ENCODE results near the gene TTLL9. TPM values are rescaled to one million over a fixed set of nuclear protein-coding genes. Genes with fewer than 3 reads are reported as not detected.

TTLL9 gene
- total RNA-seq, 2 donors from 2014 or later = not detected

- ATAC-seq = peak in 1 of 2 donors; percentile 4
- Mint-ChIP-seq H3K9me3 (no peaks in the 10 kb centered on the region), H3K36me3 (no peaks in the 10 kb centered on the region), H3K27ac (no peak overlapping the region)
- no peak for DNase-seq (ENCODE audit: low spot score in 2 of 2)
These were observed 23.7 kb upstream of the TTLL9 start for GRCh38 chr20:31846793-31847138.

GRCh38 chr20:31848088-31848999 lies 22.1 kb upstream of the TTLL9 start:
- Mint-ChIP-seq H3K36me3 (no peaks in the 10 kb centered on the region), H3K27ac (no peak overlapping the region), H3K9me3 (no peaks in the 10 kb centered on the region)
- ATAC-seq = no peak
- no peak for DNase-seq (ENCODE audit: low spot score in 2 of 2)

- no peak overlapping the region for H3K27ac Mint-ChIP-seq
- H3K36me3 Mint-ChIP-seq = no peaks in the 10 kb centered on the region
- no peaks in the 10 kb centered on the region for H3K9me3 Mint-ChIP-seq
- ATAC-seq (no peak), DNase-seq (ENCODE audit: low spot score in 2 of 2) (no peak)
These were observed 21.0 kb upstream of the TTLL9 start for GRCh38 chr20:31849306-31849930.

- Mint-ChIP-seq H3K9me3 (no peaks in the 10 kb centered on the region), H3K36me3 (no peaks in the 10 kb centered on the region), H3K27ac (no peak overlapping the region)
- DNase-seq (ENCODE audit: low spot score in 2 of 2) (no peak), ATAC-seq (no peak)
These were observed 19.0 kb upstream of the TTLL9 start for GRCh38 chr20:31851240-31851955.

- DNase-seq (ENCODE audit: low spot score in 2 of 2) (no peak), ATAC-seq (no peak)
- Mint-ChIP-seq H3K36me3 (no peaks in the 10 kb centered on the region), H3K9me3 (no peaks in the 10 kb centered on the region), H3K27ac (no peak overlapping the region)
These were observed 17.0 kb upstream of the TTLL9 start for GRCh38 chr20:31853481-31853880.

GRCh38 chr20:31856516-31856915 lies 13.9 kb upstream of the TTLL9 start:
- no peak overlapping the region for H3K27ac Mint-ChIP-seq
- H3K36me3 Mint-ChIP-seq = no peaks in the 10 kb centered on the region
- no peak for ATAC-seq
- no peak for DNase-seq (ENCODE audit: low spot score in 2 of 2)
- no peaks in the 10 kb centered on the region for H3K9me3 Mint-ChIP-seq

GRCh38 chr20:31857861-31858759 lies 12.3 kb upstream of the TTLL9 start:
- no peak for DNase-seq (ENCODE audit: low spot score in 2 of 2)
- Mint-ChIP-seq H3K27ac (no peak overlapping the region), H3K9me3 (no peaks in the 10 kb centered on the region), H3K36me3 (no peaks in the 10 kb centered on the region)
- ATAC-seq = peak in 1 of 2 donors; percentile 34

- no peak for ATAC-seq
- no peak for DNase-seq (ENCODE audit: low spot score in 2 of 2)
- Mint-ChIP-seq H3K9me3 (no peaks in the 10 kb centered on the region), H3K27ac (no peak overlapping the region), H3K36me3 (no peaks in the 10 kb centered on the region)
These were observed 11.7 kb upstream of the TTLL9 start for GRCh38 chr20:31858760-31859083.

GRCh38 chr20:31859266-31859997 lies 11.0 kb upstream of the TTLL9 start:
- no peak overlapping the region for H3K27ac Mint-ChIP-seq
- ATAC-seq (no peak), DNase-seq (ENCODE audit: low spot score in 2 of 2) (no peak)

GRCh38 chr20:31859998-31860380 lies 10.4 kb upstream of the TTLL9 start:
- Mint-ChIP-seq H3K36me3 (no peaks in the 10 kb centered on the region), H3K9me3 (no peaks in the 10 kb centered on the region), H3K27ac (no peak overlapping the region)
- DNase-seq (ENCODE audit: low spot score in 2 of 2) = no peak
- ATAC-seq = no peak

More at GRCh38 chr20:31859266-31859997, 11.0 kb upstream of the TTLL9 start:
- no peaks in the 10 kb centered on the region for H3K9me3 Mint-ChIP-seq
- H3K36me3 Mint-ChIP-seq = no peaks in the 10 kb centered on the region

- H3K9me3 Mint-ChIP-seq = no peaks in the 10 kb centered on the region
- no peak for ATAC-seq
- H3K27ac Mint-ChIP-seq = no peak overlapping the region
These were observed 9.9 kb upstream of the TTLL9 start for GRCh38 chr20:31860390-31861134.

GRCh38 chr20:31861135-31861384 lies 9.4 kb upstream of the TTLL9 start:
- Mint-ChIP-seq H3K9me3 (no peaks in the 10 kb centered on the region), H3K36me3 (no peaks in the 10 kb centered on the region), H3K27ac (no peak overlapping the region)
- DNase-seq (ENCODE audit: low spot score in 2 of 2) (no peak), ATAC-seq (peak; percentile 7 to 34)

More at GRCh38 chr20:31860390-31861134, 9.9 kb upstream of the TTLL9 start:
- no peaks in the 10 kb centered on the region for H3K36me3 Mint-ChIP-seq
- DNase-seq (ENCODE audit: low spot score in 2 of 2) = no peak

- no peaks in the 10 kb centered on the region for H3K36me3 Mint-ChIP-seq
- peak in 1 of 2 donors; percentile 67 for DNase-seq (ENCODE audit: low spot score in 2 of 2)
- ATAC-seq = peak; percentile 48 to 94
- H3K27ac Mint-ChIP-seq = no peak overlapping the region
- H3K9me3 Mint-ChIP-seq = no peaks in the 10 kb centered on the region
These were observed 8.9 kb upstream of the TTLL9 start for GRCh38 chr20:31861385-31862156.

- Mint-ChIP-seq H3K36me3 (no peaks in the 10 kb centered on the region), H3K9me3 (no peaks in the 10 kb centered on the region), H3K27ac (no peak overlapping the region)
- DNase-seq (ENCODE audit: low spot score in 2 of 2) (no peak), ATAC-seq (no peak)
These were observed 8.3 kb upstream of the TTLL9 start for GRCh38 chr20:31862157-31862470.

- no peaks in the 10 kb centered on the region for H3K36me3 Mint-ChIP-seq
- DNase-seq (ENCODE audit: low spot score in 2 of 2) (no peak), ATAC-seq (no peak)
- H3K9me3 Mint-ChIP-seq = no peaks in the 10 kb centered on the region
- no peak overlapping the region for H3K27ac Mint-ChIP-seq
These were observed 7.9 kb upstream of the TTLL9 start for GRCh38 chr20:31862506-31862905.

Measured in activated naive CD4-positive, alpha-beta T cell treated with anti-CD3 and anti-CD28 coated beads, Interleukin-2, amount 50 U/mL, for 72 hours (primary cell).